GM19193 (cell line): ENCODE measurements around the gene SLC16A9.

Source experiments
- POLR2A ChIP-seq: IDR thresholded peaks from 4 replicates; pipeline ENCODE4 v1.6.1; 2011; ENCODE audit not compliant: insufficient read depth, insufficient read length; ENCODE audit errors: extremely low read depth

Gene SLC16A9

DNA sequence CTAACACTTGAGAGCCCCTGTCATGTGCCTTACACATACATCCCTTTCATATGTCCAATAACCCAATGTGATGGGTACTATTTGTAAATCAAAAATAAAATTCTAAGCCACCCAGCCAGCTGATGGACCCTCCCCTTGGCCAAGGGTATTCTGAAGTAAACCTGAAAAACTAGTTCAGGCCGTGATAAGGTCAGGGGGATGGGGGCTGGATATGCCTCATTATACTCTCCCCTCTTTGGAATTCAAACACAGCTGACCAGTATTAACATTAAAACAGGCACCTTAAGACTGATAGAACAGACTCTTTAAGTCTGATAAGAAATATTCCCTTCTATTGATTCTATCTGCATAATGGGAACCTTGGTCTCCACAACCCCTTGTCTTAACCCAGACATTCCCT, 51.9 kb downstream of the SLC16A9 start:
- TF ChIP-seq POLR2A = no peak

- TF ChIP-seq POLR2A = no peak
Measured at GRCh38 chr10:59655309-59655708, 54.3 kb downstream of the SLC16A9 start.

- no peak for TF ChIP-seq POLR2A
Measured at GRCh38 chr10:59654007-59654406, 55.6 kb downstream of the SLC16A9 start.

- no peak for TF ChIP-seq POLR2A
Measured at GRCh38 chr10:59651902-59652301, 57.7 kb downstream of the SLC16A9 start.

- TF ChIP-seq POLR2A = no peak
Measured at GRCh38 chr10:59649606-59650346, 59.9 kb downstream of the SLC16A9 start.

GRCh38 chr10:59648711-59649201, 60.9 kb downstream of the SLC16A9 start:
- TF ChIP-seq POLR2A = no peak

DNA sequence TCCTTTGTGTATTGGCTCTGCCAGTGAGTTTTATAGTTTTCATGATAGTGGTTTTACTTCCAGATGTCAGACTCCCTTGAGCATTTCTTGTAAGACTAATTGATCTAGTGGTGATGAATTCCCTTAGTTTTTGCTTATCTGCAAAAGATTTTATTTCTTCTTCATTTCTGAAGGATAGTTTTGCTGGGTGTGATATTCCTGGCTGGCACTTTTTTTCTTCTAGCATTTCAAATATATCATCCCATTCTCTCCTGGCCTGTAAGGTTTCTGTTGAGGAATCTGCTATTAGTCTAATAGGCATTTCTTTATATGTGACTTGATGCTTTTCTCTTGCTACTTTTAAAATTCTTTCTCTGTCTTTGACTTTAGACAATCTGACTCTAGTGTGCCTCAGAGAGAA, 64.8 kb downstream of the SLC16A9 start:
- TF ChIP-seq POLR2A = no peak

GRCh38 chr10:59635502-59636290, 74.0 kb downstream of the SLC16A9 start:
- no peak for TF ChIP-seq POLR2A

GRCh38 chr10:59634102-59634501, 75.5 kb downstream of the SLC16A9 start:
- TF ChIP-seq POLR2A = no peak

DNA sequence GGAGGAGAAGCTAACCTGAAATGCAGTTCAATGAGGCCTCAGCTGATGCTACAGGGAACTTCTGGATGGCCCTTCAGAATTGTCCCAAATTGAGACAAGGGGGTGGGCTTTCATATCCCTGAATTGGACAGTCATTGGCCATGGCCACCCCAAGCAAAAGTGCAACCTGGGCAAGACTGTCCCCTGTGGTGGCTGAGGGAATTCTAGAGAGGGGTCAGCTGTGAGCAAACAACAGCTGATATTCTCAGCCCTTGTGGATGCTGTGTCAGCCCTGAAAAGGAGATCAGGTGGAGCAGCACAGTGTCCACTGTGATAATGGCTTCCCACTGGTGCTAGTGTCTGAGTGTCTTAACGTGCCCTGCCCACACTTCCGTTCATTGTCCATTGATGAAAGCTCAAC, 76.6 kb downstream of the SLC16A9 start:
- no peak for TF ChIP-seq POLR2A

- no peak for TF ChIP-seq POLR2A
Measured at GRCh38 chr10:59631882-59632807, 77.5 kb downstream of the SLC16A9 start.

GRCh38 chr10:59631237-59631636, 78.4 kb downstream of the SLC16A9 start:
- TF ChIP-seq POLR2A = no peak

GRCh38 chr10:59628965-59629364, 80.7 kb downstream of the SLC16A9 start:
- TF ChIP-seq POLR2A = no peak

DNA sequence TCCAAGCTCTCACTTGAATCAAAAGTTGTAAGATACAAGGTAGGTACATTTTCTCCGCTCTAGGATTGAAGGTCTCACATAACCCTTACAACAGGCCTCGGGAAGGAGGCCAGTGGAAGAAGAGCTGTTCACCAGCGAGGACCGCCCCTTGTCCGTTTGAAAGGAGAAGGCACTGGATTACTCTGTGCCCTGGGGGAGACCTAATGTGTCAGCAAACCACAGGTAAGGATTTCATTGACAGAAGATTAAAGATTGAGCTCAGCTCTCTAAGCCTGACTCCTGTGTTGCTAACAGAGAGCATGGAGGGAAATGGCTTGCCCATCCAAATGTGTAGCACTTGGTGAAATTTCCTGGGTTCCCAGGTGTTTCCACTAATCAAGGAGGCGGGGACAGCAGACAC, 81.2 kb downstream of the SLC16A9 start:
- TF ChIP-seq POLR2A = no peak
